ENCODE results near the gene TTC12.

DNA sequence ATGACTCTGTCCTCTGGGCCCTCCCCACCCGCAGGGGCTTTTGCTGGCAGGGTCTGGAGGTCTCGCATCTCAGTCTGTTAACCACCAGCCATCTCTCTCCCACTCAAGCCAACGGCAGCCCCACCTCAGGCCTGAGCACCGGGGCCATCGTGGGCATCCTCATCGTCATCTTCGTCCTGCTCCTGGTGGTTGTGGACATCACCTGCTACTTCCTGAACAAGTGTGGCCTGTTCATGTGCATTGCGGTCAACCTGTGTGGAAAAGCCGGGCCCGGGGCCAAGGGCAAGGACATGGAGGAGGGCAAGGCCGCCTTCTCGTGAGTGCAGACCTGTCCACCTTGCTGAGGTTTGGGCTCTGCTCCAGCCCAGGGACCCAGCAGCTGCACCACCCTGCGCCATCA lies 44.3 kb upstream of the TTC12 start:
- TF ChIP-seq RAD21 (CRISPR knock-in tag; conservative IDR thresholded peaks at IDR 0.05 in 1 of 2, IDR thresholded peaks at IDR 0.05 in 1 of 2) (no peak), POLR2AphosphoS5 (IDR thresholded peaks at IDR 0.05; ENCODE audit: control insufficient read depth, insufficient read depth, low read depth, low read length) (no peak), SAP30 (IDR thresholded peaks at IDR 0.05; ENCODE audit: borderline replicate concordance, insufficient read depth, low read depth, low read length, poor library complexity, severe bottlenecking) (no peak), ILF3 (IDR thresholded peaks at IDR 0.05; ENCODE audit: borderline replicate concordance) (no peak), ZNF586 (CRISPR knock-in tag; conservative IDR thresholded peaks at IDR 0.05) (no peak), FOXM1 (IDR thresholded peaks at IDR 0.05; ENCODE audit: low read depth) (no peak), FOXM1 (CRISPR knock-in tag; IDR thresholded peaks at IDR 0.05; ENCODE audit: low read depth) (no peak), MCM5 (IDR thresholded peaks at IDR 0.05; ENCODE audit: low read depth) (no peak), FOXP1 (CRISPR knock-in tag; IDR thresholded peaks at IDR 0.05) (no peak)
- TF ChIP-seq, protein P1, sequence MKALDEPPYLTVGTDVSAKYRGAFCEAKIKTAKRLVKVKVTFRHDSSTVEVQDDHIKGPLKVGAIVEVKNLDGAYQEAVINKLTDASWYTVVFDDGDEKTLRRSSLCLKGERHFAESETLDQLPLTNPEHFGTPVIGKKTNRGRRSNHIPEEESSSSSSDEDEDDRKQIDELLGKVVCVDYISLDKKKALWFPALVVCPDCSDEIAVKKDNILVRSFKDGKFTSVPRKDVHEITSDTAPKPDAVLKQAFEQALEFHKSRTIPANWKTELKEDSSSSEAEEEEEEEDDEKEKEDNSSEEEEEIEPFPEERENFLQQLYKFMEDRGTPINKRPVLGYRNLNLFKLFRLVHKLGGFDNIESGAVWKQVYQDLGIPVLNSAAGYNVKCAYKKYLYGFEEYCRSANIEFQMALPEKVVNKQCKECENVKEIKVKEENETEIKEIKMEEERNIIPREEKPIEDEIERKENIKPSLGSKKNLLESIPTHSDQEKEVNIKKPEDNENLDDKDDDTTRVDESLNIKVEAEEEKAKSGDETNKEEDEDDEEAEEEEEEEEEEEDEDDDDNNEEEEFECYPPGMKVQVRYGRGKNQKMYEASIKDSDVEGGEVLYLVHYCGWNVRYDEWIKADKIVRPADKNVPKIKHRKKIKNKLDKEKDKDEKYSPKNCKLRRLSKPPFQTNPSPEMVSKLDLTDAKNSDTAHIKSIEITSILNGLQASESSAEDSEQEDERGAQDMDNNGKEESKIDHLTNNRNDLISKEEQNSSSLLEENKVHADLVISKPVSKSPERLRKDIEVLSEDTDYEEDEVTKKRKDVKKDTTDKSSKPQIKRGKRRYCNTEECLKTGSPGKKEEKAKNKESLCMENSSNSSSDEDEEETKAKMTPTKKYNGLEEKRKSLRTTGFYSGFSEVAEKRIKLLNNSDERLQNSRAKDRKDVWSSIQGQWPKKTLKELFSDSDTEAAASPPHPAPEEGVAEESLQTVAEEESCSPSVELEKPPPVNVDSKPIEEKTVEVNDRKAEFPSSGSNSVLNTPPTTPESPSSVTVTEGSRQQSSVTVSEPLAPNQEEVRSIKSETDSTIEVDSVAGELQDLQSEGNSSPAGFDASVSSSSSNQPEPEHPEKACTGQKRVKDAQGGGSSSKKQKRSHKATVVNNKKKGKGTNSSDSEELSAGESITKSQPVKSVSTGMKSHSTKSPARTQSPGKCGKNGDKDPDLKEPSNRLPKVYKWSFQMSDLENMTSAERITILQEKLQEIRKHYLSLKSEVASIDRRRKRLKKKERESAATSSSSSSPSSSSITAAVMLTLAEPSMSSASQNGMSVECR (CRISPR knock-in tag; IDR thresholded peaks at IDR 0.05): no peak
- TF ChIP-seq, protein P2, sequence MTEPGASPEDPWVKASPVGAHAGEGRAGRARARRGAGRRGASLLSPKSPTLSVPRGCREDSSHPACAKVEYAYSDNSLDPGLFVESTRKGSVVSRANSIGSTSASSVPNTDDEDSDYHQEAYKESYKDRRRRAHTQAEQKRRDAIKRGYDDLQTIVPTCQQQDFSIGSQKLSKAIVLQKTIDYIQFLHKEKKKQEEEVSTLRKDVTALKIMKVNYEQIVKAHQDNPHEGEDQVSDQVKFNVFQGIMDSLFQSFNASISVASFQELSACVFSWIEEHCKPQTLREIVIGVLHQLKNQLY (CRISPR knock-in tag; conservative IDR thresholded peaks at IDR 0.05): no peak
- TF ChIP-seq, protein P3, sequence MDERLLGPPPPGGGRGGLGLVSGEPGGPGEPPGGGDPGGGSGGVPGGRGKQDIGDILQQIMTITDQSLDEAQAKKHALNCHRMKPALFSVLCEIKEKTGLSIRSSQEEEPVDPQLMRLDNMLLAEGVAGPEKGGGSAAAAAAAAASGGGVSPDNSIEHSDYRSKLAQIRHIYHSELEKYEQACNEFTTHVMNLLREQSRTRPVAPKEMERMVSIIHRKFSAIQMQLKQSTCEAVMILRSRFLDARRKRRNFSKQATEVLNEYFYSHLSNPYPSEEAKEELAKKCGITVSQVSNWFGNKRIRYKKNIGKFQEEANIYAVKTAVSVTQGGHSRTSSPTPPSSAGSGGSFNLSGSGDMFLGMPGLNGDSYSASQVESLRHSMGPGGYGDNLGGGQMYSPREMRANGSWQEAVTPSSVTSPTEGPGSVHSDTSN (CRISPR knock-in tag; IDR thresholded peaks at IDR 0.05; ENCODE audit: low read depth): no peak
- TF ChIP-seq, protein P3 (tag; conservative IDR thresholded peaks at IDR 0.05; ENCODE audit: low read depth): no peak
- TF ChIP-seq, protein P4, sequence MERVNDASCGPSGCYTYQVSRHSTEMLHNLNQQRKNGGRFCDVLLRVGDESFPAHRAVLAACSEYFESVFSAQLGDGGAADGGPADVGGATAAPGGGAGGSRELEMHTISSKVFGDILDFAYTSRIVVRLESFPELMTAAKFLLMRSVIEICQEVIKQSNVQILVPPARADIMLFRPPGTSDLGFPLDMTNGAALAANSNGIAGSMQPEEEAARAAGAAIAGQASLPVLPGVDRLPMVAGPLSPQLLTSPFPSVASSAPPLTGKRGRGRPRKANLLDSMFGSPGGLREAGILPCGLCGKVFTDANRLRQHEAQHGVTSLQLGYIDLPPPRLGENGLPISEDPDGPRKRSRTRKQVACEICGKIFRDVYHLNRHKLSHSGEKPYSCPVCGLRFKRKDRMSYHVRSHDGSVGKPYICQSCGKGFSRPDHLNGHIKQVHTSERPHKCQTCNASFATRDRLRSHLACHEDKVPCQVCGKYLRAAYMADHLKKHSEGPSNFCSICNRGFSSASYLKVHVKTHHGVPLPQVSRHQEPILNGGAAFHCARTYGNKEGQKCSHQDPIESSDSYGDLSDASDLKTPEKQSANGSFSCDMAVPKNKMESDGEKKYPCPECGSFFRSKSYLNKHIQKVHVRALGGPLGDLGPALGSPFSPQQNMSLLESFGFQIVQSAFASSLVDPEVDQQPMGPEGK (CRISPR knock-in tag; IDR thresholded peaks at IDR 0.05; ENCODE audit: borderline replicate concordance): no peak
- TF ChIP-seq, protein P5, sequence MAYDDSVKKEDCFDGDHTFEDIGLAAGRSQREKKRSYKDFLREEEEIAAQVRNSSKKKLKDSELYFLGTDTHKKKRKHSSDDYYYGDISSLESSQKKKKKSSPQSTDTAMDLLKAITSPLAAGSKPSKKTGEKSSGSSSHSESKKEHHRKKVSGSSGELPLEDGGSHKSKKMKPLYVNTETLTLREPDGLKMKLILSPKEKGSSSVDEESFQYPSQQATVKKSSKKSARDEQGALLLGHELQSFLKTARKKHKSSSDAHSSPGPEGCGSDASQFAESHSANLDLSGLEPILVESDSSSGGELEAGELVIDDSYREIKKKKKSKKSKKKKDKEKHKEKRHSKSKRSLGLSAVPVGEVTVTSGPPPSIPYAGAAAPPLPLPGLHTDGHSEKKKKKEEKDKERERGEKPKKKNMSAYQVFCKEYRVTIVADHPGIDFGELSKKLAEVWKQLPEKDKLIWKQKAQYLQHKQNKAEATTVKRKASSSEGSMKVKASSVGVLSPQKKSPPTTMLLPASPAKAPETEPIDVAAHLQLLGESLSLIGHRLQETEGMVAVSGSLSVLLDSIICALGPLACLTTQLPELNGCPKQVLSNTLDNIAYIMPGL (CRISPR knock-in tag; IDR thresholded peaks at IDR 0.05): no peak
- TF ChIP-seq, protein P6, sequence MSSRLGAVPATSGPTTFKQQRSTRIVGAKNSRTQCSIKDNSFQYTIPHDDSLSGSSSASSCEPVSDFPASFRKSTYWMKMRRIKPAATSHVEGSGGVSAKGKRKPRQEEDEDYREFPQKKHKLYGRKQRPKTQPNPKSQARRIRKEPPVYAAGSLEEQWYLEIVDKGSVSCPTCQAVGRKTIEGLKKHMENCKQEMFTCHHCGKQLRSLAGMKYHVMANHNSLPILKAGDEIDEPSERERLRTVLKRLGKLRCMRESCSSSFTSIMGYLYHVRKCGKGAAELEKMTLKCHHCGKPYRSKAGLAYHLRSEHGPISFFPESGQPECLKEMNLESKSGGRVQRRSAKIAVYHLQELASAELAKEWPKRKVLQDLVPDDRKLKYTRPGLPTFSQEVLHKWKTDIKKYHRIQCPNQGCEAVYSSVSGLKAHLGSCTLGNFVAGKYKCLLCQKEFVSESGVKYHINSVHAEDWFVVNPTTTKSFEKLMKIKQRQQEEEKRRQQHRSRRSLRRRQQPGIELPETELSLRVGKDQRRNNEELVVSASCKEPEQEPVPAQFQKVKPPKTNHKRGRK (tag; IDR thresholded peaks at IDR 0.05): no peak
